Jurkat, Clone E6-1 (cell line): ENCODE measurements around the gene TSPAN5. TPM values are rescaled to one million over a fixed set of nuclear protein-coding genes. Genes with fewer than 3 reads are reported as not detected.
"Not testable (repeated sequence)": the region's sequence is repeated elsewhere in the genome, so short reads cannot be mapped to it uniquely, and the experiment has no call there.

Source experiments
- DNase-seq: peaks from one replicate; pipeline ENCODE4 v3.0.0-alpha.2; 2011; ENCODE audit warnings: low read depth, low spot score
- H3K4me3 ChIP-seq: 2 replicates; pipeline ENCODE4 v1.5.1; 2011; ENCODE audit warnings: mild to moderate bottlenecking, low read length, control low read depth, moderate library complexity
- polyA plus RNA-seq: library from polyadenylated mRNA; unstranded; fragments of >200 nt; gene quantifications from one replicate; pipeline ENCODE4 v1.2.1, GENCODE V29; 2012; ENCODE audit warnings: missing spikeins; ENCODE audit not compliant: insufficient read length, insufficient read depth

The TSPAN5 gene
- polyA plus RNA-seq, result 12.2 TPM

DNA sequence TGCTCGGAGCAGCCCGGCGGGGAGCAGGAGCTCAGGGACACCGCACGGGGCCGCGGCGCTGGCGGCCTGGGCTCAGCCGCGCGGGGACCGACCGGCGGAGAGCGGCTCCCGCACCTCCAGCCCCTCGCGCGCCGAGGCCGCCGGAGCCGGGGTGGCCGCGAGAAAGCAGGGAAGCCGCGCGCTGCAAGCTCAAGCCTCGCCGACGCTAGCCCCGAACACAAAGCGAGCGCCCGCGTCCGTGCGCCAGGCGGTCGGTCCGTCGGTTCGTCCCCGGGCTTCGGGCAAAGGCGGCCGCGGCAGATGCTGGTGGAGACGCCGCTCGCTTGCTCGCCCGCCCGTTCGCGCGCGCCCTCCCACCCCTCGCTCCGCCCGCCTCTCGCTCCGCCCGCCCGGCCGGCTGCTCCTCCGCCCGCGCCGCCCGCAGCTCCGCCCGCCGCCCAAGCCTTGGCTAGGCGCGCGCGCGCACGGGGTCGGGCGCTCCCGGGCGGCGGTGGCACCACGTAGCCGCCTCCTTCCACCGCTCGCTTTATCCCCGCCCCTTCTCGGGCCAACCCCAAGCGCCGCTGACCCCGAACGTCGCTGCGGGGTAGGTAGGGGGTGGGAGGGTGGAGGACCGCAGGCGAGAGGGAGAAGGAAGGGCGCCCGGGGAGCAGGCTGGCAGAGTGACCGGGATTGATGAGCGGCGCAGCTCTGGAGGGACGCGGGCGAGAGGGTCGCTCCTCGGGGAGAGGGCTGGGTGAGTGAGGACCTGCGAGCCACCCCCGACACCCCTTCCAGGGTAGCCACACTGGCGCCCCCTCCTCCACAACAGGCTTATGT is at the start of gene TSPAN5:
TSS of gene TSPAN5 (minus strand) at position 325 of the 819 bp plus-strand sequence.
- H3K4me3 ChIP-seq, result peak within 1 kb of the TSS; percentile 84
- DNase-seq, result peak; percentile 47

DNA sequence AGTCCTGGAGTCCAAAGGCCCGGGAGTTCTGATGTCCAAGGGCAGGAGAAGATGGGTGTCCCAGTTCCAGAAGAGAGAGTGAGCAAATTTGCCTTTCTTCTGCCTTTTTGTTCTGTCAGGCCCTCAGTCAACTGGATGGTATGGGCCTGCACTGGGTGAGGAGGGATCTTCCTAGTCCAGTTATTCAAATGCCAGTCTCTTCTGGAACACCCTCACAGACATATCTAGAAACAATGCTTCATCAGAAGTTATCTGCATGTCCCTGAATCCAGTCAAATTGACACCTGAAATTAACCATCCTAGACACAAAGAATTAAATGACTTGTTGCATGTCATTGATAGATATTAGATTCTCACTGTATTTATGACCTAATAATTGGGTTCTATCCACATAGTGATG is 48.5 kb upstream of the TSPAN5 start:
- no peak for DNase-seq
- no peak overlapping the region for H3K4me3 ChIP-seq

DNA sequence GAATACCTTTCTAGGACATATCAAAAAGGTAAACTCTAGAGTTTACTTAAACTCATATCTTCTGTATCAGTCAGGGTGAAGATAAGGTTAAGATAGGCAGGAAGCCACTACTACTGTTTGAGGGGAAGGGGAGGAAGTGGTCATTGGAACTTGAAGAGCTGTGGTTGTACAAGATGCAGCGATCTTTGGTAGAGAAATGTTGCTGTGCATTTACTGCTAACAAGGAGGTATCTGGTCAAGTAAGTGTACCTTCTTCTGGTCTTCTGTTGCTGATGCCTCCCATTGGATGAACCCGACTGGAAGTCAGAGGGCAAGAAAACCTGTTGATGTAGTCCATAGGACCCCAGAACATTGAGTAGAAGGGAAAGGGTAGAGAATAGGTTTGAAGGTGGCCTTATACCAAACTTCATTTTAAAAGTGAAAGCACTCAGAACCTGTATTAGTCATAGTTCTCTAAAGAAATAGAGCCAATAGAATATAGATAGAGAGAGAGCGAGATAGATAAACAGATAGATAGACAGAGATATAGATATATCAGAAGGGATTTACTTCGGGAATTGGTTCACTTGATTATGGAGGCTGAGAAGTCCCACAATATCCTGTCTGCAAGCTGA is 47.9 kb upstream of the TSPAN5 start:
- DNase-seq, result peak; percentile 89
- H3K4me3 ChIP-seq, result no peak overlapping the region

DNA sequence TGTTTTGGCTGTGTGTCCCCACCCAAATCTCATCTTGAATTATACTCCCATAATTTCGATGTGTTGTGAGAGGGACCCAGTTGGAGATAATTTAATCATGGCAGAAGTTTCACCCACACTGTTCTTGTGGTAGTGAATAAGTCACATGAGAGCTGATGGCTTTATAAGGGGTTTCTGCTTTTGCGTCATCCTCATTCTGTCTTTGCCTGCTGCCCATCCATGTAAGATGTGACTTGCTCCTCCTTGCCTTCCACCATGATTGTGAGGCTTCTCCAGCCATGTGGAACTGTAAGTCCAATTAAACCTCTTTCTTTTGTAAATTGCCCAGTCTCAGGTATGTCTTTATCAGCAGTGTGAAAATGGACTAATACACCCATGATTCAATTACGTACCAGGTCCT is 47.2 kb upstream of the TSPAN5 start:
- H3K4me3 ChIP-seq, DNase-seq: not testable (repeated sequence)

DNA sequence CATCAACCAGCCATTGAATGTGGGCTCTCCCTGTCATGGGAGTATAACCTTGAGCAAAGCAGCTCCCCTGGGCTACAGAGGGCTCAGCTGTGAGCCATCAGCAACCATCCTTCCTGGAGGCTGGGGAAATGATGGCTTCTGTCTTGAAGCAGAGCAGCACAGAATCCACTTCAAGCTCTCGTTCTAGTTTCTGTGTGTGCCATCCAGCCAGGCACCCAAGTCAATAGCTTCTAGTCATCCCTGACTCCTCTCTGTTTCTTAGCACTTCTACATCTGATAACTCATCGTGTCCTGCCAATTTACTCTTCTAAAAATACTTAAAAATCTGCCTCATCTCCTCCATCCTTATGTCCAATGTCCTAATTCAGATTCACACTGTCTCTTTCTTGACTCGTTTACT is 42.2 kb upstream of the TSPAN5 start:
- DNase-seq, result no peak
- no peak overlapping the region for H3K4me3 ChIP-seq

DNA sequence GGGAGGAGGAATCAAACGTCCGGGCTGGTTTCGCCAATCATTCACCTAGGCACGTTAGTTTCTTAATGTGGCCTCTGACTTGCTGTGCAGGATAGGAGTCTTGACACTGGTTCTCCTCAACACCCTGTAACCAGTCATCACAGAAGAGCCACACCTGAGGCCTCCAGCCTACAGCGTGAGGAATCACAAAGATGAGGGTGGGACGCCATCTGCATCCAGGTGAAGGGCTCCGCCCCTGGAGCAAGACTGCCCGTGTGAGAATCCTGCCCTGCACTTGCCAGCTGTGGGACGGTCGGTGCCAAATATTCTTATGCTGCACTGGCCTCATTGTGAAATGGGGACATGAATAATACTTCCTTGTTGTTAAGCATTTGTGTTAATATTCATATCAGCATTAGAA is 35.7 kb upstream of the TSPAN5 start:
- DNase-seq, result no peak
- no peak overlapping the region for H3K4me3 ChIP-seq

DNA sequence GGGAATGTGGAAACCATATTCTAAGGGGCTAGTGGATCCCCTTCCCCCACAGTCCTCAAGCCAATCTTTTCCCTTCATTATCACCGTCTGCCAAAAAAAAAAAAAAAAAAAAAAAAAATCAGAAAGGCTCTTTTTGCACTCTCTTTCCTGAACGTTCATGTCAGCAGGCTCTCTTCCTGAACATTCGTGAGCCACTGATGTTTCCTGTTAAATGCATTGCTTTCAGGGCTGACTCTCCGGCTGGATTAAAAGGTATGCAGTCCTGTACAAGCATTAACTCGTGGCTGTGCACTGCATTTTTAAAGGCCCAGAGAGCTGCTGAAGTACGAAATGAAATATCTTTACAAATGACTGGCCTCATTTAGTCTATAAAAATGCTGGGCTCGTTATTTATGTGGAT is 34.0 kb upstream of the TSPAN5 start:
- no peak for DNase-seq
- no peak overlapping the region for H3K4me3 ChIP-seq

DNA sequence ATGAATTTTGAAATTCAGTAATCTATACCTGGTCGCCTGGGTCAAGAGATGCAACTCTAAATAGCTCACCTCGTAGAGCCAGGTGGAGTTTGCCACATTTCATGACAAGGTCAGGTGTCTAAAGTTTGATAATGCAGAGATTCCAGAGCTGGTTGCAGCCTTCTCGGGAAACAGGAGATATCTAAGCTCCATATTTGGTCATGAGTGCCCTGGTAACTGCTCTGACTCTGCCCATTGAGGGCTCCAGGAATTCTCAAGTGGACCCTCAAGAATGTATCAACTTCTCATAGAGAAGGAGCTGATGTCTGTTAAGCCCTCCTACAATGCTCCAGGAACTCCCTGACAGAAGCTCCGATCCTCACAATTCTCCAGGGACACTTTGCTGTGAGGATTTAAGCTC is 33.2 kb upstream of the TSPAN5 start:
- H3K4me3 ChIP-seq, result no peak overlapping the region
- DNase-seq, result no peak

DNA sequence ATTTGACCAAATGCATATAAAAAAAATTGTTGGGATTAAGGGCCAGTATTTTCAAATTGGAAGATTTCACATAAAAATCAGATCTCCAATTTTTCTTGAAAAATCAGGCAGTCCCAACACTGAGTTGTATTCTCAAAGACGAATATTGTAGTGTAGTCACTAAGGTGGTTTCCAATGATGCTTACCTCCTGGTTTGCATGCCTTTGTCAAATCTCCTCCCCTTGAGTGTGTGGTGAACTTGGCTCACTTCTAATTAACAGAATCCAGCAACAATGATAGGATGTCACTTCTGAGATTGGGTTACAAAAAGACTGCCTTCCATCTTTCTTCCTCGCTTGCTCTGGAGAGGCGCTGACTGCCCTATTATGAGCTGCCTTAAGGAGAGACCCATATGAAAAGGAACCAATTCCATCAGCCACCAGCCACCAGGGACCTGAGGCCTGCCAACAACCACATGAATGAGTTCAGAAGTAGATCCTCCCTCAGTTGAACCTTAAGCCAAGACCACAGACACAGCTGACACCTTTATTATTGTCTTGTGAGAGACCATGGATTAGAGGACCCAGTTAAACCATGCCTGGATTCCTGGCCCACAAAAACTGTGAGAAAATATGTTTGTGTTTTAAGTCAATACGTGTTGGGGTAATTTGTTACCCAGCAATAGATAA is 31.2 kb upstream of the TSPAN5 start:
- peak; percentile 65 for DNase-seq
- no peak overlapping the region; the same call in 1 of the 2 replicates for H3K4me3 ChIP-seq

DNA sequence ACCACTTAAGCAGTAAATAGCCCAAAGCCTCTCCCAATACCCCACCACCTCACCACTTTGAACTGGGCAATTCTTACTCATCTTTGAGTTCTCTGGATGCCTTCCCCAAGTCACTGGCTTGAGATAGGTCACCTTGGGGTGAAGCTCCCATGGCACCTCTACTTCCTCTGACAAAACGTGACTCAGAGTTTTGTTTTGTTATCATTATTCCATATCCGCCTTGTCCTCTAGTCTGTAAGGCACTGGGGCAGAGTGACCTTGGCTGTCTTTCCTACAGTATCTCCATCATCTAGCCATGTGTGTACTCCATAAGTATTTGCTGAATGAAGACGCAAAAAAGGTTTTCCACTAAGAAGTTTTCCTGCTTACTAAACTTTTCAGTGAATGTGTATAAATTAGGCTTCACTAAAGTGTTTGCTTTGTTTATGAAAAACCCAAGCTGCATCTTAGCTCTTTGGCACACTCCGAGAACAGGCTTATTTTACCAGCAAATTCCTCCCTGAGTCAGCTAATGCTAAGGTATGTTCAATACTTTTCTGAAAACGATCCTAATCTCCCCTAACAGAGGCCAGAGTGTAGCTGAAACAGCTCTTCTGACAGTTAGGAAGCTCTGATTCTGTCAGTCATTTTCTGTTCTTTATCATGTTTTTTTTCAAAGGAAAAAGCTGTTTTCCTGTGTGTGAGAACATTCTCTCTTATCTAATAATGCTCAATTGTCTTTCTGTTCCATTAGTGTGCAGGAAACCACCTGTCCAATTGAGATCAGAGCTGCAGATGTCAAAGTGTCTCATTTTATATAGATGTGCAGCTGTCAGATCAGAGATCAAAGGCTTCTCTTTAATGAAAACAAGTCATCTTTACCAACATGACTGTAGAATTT is 30.2 kb upstream of the TSPAN5 start:
- peak; percentile 97 for DNase-seq
- H3K4me3 ChIP-seq, result peak overlapping the region; percentile 26

DNA sequence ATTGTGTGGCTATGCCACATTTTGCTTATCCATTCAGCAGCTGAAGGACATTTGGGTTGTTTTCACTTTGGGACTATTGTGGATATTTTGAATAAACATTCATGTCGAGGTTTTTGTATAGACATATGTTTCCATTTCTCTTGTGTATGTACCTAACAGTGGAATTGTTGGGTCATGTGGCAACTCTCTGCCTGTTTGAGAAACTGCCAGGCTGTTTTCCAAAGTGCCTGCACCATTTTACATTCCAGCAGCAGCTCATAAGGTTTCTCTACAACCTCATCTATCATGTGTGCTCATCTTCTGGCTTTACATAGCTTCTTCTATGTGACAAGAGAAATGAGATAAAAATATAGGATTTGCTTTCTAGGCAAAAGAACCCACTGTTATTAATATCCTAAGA is 29.5 kb upstream of the TSPAN5 start:
- no peak overlapping the region for H3K4me3 ChIP-seq
- DNase-seq, result no peak

DNA sequence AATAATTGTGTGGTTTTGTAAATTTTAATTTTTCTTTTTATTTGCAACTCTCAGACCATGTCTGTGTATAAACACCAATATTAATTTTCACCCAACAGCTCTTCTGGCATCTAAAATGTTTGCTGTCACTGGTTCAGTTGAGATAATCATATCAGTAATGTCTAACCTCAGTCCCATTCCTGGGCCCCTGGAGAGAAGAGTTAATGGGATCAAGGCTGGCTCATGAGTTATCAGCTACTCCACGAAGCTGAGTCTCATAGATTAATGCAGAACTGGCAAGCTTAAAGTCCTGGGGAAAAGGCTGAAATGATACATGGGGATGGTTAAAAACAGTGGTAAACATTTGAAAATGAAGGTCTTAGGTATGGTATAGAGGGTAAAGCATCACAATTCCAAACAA is 28.4 kb upstream of the TSPAN5 start:
- H3K4me3 ChIP-seq, result no peak overlapping the region
- no peak for DNase-seq

DNA sequence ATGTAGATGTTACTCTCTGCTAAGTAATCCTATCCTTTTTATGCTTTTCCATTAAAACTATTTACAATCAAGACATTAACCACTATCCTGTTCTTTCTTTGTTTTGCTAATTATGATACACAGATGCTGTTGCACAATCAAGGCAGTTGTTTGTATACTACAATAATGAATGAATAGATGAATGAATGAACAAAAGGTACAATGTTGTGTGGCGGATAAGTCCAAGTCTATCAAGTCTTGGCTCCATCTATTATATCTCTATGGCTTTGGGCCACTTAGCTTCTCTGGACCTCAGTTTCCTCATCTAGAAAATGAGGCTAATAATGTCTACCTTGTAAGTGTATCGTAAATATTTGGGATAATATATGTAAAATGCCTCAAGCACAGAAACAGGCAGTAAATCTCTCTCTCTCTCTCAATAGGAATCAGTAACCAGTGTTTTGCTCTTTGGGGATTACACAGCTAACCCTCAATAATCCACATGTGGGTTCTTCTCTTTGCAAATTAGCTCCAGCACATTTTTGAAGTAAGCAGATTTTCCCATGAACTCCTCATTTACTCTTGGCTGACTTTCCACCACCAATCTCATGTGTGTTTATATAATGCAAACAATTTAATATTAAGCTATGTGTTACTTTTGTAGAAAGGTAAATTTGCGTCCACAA is 27.8 kb upstream of the TSPAN5 start:
- DNase-seq, result no peak
- H3K4me3 ChIP-seq, result no peak overlapping the region

DNA sequence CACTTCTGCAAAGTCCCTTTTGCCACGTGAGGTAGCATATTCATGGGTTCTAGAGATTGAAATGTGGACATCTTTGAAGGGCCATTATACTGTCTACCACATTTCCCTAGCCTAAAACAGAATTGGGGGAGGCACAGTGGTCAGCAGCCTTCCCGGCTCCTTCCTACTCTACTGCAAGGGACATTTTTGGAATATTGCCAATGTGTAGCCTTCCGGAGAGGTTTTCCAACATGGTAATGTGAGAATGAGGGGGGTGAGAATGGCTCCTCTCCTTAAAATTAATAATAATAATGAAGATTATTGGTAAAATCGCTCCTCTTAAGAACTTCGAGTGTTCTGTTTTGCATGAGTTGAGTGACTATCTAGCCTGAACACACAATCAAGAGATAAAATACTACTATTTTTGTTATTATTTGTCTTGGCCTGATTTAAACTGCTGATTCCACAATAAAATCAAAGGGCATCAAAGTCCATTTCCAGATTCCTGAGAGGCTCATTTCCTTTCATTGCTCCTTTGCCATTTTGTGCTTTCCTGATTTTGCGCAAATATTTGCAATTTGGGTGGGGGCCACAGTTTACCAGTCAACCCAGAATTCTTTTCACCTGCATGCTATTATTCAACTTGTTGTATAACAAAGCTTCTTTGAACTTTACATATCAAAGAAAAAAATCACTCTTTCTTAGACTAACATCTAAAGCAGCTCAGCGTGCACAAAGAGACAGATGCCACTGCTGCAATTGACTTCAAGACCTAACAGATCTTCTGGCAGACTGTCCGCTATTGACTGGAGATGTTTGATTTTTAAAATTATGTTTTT is 27.0 kb upstream of the TSPAN5 start:
- peak; percentile 66 for DNase-seq
- H3K4me3 ChIP-seq, result no peak overlapping the region

DNA sequence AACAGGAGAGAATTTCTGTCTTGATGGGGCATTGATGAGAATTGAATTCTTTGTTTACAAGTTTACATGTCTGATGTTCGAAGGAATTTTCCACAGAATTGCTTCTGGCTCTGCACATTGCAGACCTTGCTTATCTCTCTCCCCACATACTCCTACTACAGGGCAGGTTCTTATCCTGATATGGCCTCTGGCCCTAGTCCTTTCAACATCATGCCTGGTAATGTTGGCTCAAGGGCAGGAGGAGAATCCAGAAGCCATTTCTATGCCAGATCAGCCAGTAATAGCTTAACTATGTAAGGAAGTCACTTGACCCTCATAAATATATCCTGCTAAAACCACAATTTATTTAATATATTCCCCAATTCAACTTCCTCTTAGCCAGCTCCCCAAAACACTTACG is 24.3 kb upstream of the TSPAN5 start:
- H3K4me3 ChIP-seq, result no peak overlapping the region
- no peak for DNase-seq

DNA sequence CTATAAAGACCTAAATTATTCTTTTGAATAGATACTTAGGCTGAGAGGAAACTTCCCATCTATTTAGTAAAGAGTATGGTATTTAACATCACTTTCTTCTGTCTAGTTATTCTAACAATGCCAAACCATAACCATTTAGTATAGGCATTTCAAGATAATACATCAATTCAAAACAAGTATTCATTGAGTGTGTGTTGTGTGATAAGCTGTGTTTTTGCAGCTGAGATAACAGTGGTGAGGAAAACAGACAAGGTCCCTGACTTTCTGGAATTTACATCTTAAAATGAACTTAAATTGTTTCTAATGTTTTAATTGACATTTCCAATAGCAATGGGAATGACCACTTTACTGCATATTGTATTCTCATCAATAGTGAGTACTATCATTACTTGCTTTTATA is 22.4 kb upstream of the TSPAN5 start:
- no peak for DNase-seq
- H3K4me3 ChIP-seq, result no peak overlapping the region

DNA sequence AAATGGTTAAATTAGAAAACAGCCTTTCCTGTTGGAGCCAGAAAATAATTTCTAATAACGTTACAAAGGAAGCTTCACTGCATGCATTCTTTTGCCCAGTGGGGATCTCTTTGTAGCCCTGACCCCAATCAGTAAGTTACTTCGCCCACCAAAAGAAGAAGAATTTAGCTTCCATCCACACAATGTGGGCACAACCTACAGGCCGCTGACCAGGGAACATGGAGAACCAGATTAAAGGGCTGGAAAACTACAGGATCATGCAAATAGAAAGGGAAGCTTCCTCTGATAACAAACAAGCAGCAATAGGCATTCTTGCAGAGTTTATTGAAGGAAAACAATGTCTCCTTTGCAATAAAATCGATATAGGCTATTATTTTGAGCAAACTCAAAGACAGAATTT is 21.3 kb upstream of the TSPAN5 start:
- DNase-seq, result no peak
- no peak overlapping the region for H3K4me3 ChIP-seq

DNA sequence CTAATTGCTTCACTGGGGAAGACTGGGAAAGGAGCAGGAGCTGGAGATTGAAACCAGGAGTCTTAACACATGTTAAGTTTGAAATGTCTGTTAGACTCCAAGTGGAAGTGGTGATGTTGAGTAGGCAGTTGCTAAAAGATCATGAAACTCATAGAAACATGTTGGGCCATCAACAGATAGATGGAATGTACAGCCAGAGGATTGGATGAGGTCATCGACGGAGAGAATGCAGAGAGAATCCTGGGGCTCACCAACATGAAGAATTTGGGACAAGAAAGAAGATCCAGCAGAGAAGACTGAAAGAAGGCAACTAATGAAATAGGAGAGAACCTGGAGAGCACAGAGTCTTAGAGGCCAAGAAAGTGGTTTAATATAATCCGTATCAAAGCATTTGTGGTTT is 19.4 kb upstream of the TSPAN5 start:
- no peak for DNase-seq
- no peak overlapping the region for H3K4me3 ChIP-seq
